HL-60 (cell line): Measurements from ENCODE around the gene ADGRB3.

Experiments used
- GABPA ChIP-seq: IDR thresholded peaks from 2 replicates; pipeline ENCODE4 v1.6.1; 2012; ENCODE audit warnings: low read depth
- POLR2AphosphoS5 ChIP-seq: IDR thresholded peaks from 2 replicates; pipeline ENCODE4 v1.6.1; 2012; ENCODE audit warnings: low read depth
- REST ChIP-seq: IDR thresholded peaks from 2 replicates; pipeline ENCODE4 v1.6.1; 2012; ENCODE audit warnings: low read depth; ENCODE audit not compliant: insufficient replicate concordance
- SPI1 ChIP-seq: IDR thresholded peaks from 2 replicates; pipeline ENCODE4 v1.6.1; 2012; ENCODE audit warnings: low read depth, mild to moderate bottlenecking, borderline replicate concordance
- TF ChIP-seq, protein P1 (sequence below): IDR thresholded peaks from one replicate; pipeline ENCODE4 v1.5.1; 2011; ENCODE audit warnings: low read length, control low read depth, inconsistent platforms; ENCODE audit not compliant: insufficient read depth

- TF ChIP-seq, protein P1, sequence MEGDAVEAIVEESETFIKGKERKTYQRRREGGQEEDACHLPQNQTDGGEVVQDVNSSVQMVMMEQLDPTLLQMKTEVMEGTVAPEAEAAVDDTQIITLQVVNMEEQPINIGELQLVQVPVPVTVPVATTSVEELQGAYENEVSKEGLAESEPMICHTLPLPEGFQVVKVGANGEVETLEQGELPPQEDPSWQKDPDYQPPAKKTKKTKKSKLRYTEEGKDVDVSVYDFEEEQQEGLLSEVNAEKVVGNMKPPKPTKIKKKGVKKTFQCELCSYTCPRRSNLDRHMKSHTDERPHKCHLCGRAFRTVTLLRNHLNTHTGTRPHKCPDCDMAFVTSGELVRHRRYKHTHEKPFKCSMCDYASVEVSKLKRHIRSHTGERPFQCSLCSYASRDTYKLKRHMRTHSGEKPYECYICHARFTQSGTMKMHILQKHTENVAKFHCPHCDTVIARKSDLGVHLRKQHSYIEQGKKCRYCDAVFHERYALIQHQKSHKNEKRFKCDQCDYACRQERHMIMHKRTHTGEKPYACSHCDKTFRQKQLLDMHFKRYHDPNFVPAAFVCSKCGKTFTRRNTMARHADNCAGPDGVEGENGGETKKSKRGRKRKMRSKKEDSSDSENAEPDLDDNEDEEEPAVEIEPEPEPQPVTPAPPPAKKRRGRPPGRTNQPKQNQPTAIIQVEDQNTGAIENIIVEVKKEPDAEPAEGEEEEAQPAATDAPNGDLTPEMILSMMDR, result peak; percentile 70
- no peak for TF ChIP-seq POLR2AphosphoS5
- TF ChIP-seq GABPA, result no peak
- no peak for TF ChIP-seq REST
- no peak for TF ChIP-seq SPI1
Observed at GRCh38 chr6:68967549-68968300, 332.6 kb downstream of the ADGRB3 start.
